GM13976 (cell line): ENCODE measurements around the gene RPL36.

Experiments
- DNase-seq: peaks from one replicate; pipeline ENCODE4 v3.0.0; 2012; ENCODE audit warnings: low spot score
- in situ Hi-C: fragments of 300-500 bp; cut with MboI; formaldehyde crosslinking; loops from one replicate; pipeline ENCODE4 v1.12.0; 2022; ENCODE audit warnings: low sequenced_read_pairs, mixed read lengths, inconsistent platforms; ENCODE audit not compliant: unreplicated experiment
- TF ChIP-seq, protein P1 (sequence below): IDR thresholded peaks from 2 replicates; pipeline ENCODE4 v1.5.1; 2012; ENCODE audit warnings: borderline replicate concordance, mild to moderate bottlenecking; ENCODE audit not compliant: insufficient read depth; ENCODE audit errors: extremely low read depth, missing control alignments, control extremely low read depth

Gene RPL36

DNA sequence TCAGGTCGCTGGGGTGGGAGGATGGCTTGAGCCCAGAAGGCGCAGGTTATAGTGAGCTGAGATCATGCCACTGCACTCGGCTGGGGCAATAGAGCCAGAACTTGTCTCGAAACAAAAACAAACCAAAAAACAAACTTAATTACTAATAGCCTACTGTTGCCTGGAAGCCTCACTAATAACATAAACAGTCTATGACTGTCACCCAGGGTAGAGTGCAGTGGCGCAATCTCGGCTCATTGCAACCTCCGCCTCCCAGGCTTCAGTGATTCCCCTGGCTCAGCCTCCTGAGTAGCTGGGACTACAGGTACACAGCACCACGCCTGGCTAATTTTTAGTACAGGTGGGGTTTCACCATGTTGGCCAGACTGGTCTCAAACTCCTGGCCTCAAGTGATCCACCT lies 48.3 kb downstream of the RPL36 start:
- TF ChIP-seq, protein P1, sequence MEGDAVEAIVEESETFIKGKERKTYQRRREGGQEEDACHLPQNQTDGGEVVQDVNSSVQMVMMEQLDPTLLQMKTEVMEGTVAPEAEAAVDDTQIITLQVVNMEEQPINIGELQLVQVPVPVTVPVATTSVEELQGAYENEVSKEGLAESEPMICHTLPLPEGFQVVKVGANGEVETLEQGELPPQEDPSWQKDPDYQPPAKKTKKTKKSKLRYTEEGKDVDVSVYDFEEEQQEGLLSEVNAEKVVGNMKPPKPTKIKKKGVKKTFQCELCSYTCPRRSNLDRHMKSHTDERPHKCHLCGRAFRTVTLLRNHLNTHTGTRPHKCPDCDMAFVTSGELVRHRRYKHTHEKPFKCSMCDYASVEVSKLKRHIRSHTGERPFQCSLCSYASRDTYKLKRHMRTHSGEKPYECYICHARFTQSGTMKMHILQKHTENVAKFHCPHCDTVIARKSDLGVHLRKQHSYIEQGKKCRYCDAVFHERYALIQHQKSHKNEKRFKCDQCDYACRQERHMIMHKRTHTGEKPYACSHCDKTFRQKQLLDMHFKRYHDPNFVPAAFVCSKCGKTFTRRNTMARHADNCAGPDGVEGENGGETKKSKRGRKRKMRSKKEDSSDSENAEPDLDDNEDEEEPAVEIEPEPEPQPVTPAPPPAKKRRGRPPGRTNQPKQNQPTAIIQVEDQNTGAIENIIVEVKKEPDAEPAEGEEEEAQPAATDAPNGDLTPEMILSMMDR = no peak
- in situ Hi-C loops = no loop called here
- no peak for DNase-seq
